Activated effector memory CD4-positive, alpha-beta T cell treated with anti-CD3 and anti-CD28 coated beads, Interleukin-2, amount 50 U/mL, for 16 hours (primary cell): ENCODE results near the gene FREY1.

Experiments used
- DNase-seq: peaks from one replicate; pipeline ENCODE4 v3.0.0-alpha.2; 2020

The FREY1 gene, protein sequence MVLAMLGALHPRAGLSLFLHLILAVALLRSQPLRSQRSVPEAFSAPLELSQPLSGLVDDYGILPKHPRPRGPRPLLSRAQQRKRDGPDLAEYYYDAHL

DNA sequence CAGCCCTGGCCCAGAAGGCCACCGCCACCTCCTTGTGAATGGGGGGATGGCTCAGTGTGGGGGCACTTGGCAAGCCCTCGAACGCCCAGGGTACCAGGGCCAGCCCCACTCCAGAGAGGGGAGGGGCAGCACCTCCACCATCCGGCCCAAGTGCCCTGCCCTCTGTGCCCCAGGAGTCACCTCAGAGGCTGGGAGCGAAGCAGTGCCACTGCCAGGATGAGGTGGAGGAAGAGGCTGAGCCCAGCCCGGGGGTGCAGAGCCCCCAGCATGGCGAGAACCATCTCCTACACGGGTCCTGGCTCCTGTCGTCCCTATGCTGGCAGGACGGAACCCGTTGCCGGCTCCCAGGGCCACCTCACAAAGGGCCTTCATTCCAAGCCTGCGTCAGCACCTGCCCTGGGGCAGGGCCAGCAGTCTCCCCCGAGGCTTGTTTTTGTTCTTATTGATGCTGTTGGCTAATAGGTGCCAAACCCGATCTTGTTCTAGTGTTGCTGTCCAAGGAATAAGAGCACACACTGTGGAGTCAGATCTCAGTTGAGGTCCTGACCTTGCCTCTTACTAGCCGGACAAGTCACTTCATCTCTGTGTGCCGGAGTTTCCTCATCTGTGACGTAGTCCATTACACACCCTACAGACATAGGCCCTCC, at the start of gene FREY1:
Gene FREY1, minus strand, starts transcription at position 307 of the 647 bp plus-strand sequence. Its CDS starts 26 bp downstream, at position 281.
- no peak for DNase-seq

DNA sequence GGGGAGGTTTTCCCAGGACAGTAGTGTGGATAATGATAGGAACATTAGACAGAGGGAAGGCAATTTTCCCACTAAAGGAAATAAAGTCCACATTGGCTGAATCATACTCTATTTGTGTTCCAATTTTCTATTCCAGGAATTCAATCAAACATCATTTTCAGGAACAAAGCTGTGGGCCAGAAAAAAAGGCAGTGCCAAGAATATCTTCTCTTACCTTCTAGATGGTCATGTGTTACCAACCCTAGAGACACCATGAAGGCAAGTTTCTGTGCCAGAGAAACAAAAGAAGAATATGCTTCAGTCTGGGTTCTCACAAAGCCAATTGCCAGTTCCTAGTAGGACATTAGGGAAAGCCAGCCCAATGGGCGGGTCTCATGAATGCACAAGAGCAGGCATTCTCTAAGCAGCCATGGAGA, 42.9 kb upstream of the FREY1 start:
- DNase-seq = no peak

GRCh38 chr11:45948356-45948755, 41.3 kb upstream of the FREY1 start:
- no peak for DNase-seq

DNA sequence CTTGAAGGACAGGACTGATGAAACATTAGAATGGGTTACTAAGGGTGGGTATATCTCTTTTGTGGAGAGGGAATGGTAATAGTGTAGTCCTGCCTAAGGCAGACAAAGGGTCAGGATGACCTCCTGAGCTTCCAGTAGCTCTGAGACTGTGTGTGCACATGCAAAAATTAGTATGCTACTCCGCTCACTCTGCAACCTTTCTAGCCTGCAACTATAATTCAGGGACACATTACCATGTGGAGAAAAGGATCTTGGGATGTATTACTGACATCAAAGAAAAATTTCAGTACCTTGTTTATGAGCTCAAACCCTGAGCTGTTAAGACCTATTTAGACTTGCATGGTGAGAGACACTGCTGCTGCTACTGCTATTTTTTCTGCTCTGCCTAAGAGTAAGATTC, 40.8 kb upstream of the FREY1 start:
- DNase-seq = no peak

DNA sequence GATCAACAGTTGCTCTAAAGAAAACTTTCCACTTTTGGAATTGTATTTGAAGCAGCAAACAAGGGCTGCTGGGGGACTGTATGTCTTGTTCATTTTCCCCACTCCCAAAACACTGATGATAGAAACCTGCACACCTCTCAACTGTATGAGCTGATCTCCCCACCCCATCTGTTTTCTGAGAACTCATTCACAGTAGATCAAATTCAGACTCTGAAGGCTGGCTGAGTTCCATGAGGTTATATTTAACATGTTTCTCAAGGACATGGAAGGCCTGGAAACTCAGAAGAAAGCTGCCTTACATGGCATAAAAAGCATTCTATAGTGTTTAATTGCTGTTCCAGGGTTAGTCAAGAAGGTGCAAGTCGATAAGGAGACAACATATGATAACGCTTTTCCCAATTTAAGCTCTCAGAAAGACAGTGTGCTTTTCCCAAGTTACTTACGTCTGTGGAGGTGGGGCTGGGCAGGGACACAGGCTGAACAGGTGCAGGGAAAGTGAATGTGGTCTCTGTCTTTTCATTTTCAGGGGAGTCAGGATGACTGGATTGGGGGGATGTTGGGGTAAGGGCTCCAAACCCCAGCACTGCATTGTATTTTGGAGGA, 38.4 kb upstream of the FREY1 start:
- DNase-seq = no peak

DNA sequence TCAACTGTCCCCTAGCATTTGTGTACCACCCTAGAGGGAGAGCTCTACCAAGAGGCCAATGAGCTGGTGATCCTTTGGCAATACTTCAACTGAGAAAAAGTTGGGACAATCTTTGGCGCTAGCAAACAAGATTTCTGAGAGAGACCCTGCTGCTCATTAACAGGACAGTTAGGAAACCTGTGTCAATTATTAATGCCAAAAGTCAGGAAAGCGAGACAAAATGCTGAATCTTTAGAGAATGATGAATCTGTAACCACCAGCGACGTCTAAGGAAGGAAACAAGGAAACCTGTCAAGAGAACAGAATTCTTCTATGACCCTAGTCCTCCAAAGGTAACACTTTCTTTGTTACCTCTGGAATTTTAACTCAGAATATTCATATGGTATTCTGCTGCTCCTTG, 35.3 kb upstream of the FREY1 start:
- no peak for DNase-seq

GRCh38 chr11:45941285-45941684, 34.2 kb upstream of the FREY1 start:
- DNase-seq = no peak

- DNase-seq = no peak
Observed at GRCh38 chr11:45939836-45940235, 32.8 kb upstream of the FREY1 start.

- DNase-seq = no peak
Observed at GRCh38 chr11:45937916-45938315, 30.8 kb upstream of the FREY1 start.

- no peak for DNase-seq
Observed at GRCh38 chr11:45936511-45937054, 29.5 kb upstream of the FREY1 start.

GRCh38 chr11:45935349-45936064, 28.4 kb upstream of the FREY1 start:
- no peak for DNase-seq

GRCh38 chr11:45934580-45935318, 27.7 kb upstream of the FREY1 start:
- no peak for DNase-seq

DNA sequence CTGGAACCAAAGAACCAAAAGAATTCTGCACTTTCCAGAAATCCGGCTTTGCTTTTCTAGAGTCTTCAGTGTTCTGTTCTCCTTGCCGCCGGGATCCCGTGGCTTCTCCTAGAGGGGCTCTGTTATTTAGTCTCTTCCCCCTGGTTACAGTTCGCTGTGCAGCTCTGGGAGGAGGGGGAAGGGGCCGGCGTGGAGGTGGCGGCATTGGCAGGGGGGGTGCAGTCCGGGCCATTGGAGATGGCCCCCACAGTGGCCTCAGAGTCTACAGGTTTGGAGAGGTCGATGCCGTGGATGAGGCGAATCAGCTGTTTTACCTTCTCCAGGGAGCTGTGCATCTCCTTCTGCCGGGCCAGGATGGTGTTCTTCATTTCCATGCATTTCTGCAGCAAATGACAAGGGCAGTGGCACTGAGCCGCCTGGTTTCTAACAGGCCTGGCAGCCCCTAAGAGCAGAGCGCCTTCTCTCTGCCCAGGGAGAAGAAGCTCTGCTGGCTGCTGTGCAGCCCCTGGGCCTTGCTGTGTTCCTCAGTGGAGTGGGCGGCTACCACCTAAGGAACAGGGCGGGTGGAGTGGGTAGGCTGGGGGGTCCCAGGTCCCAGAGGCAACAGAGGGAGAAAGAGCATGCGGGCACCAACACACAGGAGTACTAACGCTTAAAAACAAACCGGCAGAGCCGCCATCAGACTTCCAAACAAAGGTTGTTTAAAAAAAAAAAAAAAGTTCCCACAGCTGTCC, 26.9 kb upstream of the FREY1 start:
- DNase-seq = no peak

DNA sequence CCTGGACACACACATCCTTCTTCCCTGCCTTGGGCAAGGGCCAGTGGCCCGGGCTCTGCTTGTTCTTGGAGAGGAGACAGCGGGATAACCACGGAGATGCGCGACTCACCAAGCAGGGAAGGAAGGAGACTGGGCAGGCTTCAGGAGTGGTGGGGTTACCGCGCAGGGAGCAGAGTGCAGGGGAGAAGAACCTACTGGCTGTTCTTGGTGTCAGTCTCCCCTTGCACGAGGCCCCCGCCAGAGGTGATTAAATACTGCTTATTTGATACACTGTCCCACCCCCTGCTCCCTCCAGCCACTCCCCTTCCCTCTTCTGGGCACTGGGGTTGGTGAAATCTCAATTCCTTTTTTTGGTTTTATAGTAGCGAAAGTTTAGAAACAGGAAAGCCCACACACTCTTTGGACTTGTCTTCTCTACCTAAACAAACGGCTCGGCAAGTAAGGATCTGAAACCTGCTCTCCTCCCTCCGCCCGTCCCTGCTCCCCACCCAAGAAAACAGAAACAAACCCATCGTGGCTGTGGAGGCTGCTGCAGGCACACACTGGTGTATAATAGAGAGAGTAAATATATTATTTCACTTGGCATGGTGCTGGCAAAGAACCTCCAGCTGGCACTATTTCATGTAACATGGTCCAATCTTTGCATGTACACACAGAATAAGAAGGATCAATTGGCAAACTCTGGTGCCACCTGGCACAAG, 26.2 kb upstream of the FREY1 start:
- DNase-seq = no peak

- DNase-seq = no peak
Observed at GRCh38 chr11:45932217-45932616, 25.1 kb upstream of the FREY1 start.

GRCh38 chr11:45931739-45932138, 24.7 kb upstream of the FREY1 start:
- DNase-seq = no peak

DNA sequence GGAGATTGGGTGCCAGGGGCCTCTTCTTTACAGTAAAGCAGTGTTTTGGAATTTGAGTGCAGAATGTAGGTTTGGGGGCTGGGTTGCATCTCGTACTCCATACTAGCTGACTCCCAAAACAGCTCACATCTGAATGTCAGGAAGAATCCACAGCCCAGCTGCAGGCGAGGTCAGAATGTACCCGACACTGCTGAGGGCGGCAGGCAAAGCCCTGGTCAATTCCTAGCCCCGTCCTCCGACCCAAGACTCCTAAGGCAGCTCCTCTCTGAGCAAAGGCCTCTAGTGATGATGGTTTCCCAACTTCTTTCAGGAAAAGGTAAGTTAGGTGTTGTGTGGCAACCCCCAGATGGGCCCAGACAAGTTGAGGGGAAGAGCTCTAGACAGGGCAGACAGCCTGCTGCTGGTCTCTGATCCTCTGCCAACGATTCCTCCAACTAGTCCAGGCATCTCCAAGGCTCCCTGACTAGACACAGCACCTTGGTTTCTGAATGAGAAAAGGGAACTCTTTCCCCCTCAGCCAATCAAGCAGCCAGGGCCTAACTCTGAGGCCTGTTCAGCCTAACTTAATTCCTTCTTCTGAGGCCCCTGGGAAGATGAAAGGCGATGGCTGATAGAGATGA, 24.0 kb upstream of the FREY1 start:
- DNase-seq = no peak

- DNase-seq = peak; percentile 77
Observed at GRCh38 chr11:45930031-45930794, 23.1 kb upstream of the FREY1 start.

DNA sequence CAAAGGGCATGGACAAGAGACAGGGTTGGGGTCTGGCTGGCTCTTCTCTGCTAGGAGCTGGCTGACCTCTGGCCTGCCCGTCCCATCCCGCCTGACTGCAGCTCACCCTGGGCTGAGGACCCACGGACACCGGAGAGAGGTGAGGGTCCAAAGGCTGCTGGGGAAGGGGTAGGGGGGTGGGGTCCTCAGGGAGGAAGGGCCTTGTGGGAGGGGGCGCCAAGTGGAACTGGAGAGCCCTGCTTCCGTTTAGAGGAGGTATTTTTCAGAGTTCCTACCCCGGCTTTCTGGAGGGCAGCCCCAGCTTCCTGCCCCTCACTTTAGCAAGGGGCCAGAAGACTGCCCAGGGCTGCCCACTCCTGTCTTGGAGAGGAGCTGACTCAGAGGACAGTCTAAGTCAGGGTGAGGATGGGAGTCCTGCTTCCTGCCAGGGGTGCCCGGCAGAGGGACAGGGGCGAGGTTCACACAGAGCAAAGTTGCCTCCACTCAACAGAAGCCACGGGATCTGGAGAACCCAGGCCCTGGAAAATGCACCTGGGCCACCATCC, 22.5 kb upstream of the FREY1 start:
- peak; percentile 64 for DNase-seq
